KOPT-K1 (cell line): ENCODE data around the gene SERPINA7.

Experiments used
- H3K27ac ChIP-seq: fragments of 200-600 bp; sonication (generic); 2 replicates; pipeline ENCODE4 v1.5.1; 2016; ENCODE audit warnings: antibody characterized with exemption, mild to moderate bottlenecking, low read depth, low read length; ENCODE audit not compliant: poor library complexity, severe bottlenecking
- H3K36me3 ChIP-seq: fragments of 200-600 bp; sonication (generic); 2 replicates; pipeline ENCODE4 v1.5.1; 2017; ENCODE audit warnings: antibody characterized with exemption, mild to moderate bottlenecking, low read length, moderate library complexity; ENCODE audit not compliant: insufficient read depth
- H3K9me3 ChIP-seq: fragments of 200-600 bp; sonication (generic); 2 replicates; pipeline ENCODE4 v1.5.1; 2017; ENCODE audit warnings: antibody characterized with exemption, low read length, mild to moderate bottlenecking; ENCODE audit not compliant: insufficient read depth, poor library complexity, severe bottlenecking

Gene SERPINA7, protein sequence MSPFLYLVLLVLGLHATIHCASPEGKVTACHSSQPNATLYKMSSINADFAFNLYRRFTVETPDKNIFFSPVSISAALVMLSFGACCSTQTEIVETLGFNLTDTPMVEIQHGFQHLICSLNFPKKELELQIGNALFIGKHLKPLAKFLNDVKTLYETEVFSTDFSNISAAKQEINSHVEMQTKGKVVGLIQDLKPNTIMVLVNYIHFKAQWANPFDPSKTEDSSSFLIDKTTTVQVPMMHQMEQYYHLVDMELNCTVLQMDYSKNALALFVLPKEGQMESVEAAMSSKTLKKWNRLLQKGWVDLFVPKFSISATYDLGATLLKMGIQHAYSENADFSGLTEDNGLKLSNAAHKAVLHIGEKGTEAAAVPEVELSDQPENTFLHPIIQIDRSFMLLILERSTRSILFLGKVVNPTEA

DNA sequence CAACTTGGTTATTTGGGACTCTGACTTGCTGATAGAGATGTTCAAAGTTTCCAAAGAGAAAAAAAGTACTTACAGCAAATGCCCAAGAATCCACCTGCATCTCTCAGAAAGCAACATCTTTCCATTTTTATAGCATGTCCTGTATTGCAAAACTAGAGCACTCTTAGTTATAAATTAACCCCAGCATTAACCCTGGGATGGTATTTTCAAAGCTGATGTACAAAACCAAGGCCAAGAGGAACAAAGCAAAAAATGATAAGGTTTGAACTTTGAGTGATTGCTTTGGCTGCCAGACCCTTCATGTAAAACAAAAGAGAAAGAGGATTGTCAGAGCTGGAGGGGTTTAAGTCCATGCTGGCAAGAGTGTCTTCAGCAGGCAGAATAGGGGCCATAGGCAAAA is at the start of gene SERPINA7:
SERPINA7 (minus strand) TSS at position 103 of the 400 bp plus-strand sequence. CDS start 1,669 bp downstream, outside the sequence.
- Histone ChIP-seq H3K27ac (no peak within 1 kb of the TSS), H3K36me3 (no peaks in the 10 kb centered on the region), H3K9me3 (no peaks in the 10 kb centered on the region)

DNA sequence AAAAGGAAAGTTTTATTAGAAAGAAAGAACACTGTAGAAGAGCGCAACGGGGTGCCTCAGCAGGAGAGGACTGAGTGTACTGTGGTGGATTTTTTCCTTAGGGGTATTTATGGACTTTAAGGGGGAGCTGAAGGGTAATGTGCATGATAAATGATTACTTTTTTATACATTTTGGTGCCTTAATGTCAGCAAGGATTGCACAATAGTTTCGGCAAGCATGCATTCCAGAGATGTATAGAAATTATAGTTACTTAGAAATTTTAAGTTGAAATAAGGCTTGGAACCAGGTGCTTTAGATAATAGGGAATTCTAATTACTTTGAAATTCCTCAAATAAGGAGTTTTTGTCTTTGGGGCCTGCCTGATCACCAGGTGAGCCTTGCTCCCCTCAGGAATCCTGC is 30.5 kb upstream of the SERPINA7 start:
- H3K27ac ChIP-seq = no peak overlapping the region
- no peaks in the 10 kb centered on the region for H3K9me3 ChIP-seq
- H3K36me3 ChIP-seq = no peaks in the 10 kb centered on the region

DNA sequence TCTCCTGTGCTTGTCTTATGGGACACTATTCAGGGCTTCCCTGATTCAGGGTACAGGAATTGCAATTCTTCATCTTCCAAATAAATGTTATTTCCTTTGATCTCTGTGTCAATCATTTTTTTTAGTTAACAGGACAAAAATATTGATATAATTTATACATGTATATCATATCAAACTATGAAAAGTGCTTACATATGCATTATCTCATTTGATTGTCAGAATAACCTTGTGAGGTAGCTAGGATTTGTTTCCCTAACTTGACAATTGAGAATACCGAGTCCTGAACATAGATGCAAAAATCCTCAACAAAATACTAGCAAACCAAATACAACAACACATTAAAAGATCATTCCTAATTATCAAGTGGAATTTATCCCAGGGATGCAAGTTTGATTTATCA is 11.5 kb upstream of the SERPINA7 start:
- no peak overlapping the region for H3K27ac ChIP-seq
- no peaks in the 10 kb centered on the region for H3K36me3 ChIP-seq
- no peaks in the 10 kb centered on the region for H3K9me3 ChIP-seq

DNA sequence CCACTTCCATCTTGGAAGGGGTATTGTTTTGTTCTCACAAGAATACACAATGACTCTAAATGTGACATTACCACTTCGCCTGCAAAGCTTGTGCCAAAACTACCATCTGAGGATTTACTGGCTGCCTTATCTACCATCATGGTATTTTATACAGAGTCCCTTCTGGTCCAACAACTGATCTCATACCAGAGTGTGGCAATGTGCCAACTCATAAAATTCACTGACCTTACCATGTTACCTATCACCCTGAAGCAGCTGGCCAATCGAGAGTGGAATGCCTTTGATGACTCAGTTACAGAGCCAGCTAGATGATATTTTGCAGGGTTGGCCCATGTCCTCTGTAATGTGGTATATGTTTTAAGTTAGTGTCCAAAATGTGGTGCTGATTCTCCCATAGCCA is 3.8 kb upstream of the SERPINA7 start:
- H3K9me3 ChIP-seq = no peaks in the 10 kb centered on the region
- no peak overlapping the region for H3K27ac ChIP-seq
- no peaks in the 10 kb centered on the region for H3K36me3 ChIP-seq

DNA sequence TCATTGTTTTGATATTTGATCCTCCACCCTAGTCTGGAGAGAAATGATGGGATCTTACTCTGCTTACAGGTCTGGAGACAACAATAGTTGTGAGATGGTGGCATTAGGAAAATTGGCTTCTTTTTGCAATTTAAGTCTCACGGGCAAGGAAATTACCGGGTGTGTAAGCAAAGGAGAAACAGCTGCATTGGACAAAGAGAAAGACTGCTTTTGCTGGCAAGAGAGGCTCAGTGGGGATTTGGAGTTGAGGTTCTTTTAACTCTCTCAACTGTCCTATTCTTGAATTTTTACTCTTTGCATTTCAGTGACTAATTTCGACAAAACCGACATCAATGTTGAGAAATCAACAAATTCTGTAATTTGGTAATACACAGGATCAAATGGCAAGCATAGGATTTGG is 2.3 kb upstream of the SERPINA7 start:
- Histone ChIP-seq H3K9me3 (no peaks in the 10 kb centered on the region), H3K36me3 (no peaks in the 10 kb centered on the region), H3K27ac (no peak overlapping the region)

DNA sequence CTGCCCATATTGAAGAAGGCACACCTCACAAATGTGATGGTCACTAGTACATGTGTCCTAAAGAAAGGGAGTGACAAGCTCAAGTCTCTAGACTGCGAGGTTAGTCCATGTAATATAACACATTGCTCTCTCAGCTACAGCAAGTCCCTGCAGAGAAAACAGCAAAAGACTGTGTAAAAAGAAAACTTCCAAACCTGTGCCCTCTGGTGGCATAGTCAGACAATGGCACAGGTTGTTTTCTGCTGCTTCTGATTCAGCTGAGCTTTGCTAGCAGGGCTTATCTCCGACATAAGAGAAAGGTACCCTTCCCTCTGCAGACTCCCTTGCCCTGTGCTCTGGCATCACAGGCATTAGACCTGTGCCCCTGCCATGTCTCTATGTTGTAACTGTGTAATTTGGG is 1.4 kb upstream of the SERPINA7 start:
- Histone ChIP-seq H3K36me3 (no peaks in the 10 kb centered on the region), H3K27ac (no peak overlapping the region), H3K9me3 (no peaks in the 10 kb centered on the region)

DNA sequence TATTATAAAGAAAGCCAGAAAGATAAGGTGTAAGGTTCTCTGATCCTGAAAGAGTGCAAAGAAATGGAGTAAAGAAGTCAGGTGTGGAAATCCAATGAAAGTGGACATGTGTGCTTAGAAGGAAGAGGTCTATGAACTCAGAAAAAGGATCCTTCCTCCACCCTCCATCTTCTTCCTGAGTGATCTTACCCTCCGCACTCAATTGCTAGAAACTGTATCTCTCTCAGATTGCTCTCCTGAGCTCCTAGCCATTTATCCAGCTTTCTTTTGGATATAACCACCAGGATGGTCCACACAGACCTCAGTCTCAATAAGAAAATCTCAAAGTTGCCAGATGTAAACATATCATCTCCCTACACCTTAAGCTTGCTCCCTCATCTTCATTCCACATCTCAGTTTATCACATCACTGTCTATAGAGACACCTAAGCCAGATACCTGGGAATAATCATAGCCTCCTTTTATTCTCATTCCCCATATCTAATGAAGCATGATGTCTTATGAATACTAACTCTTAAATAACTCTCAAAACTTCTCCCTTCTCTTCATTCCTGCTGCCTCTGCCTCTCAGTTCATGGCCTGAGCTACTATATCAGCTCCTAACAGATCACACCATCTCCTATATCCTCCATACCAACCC is 573 bp downstream of the SERPINA7 start:
- no peaks in the 10 kb centered on the region for H3K36me3 ChIP-seq
- no peaks in the 10 kb centered on the region for H3K9me3 ChIP-seq
- H3K27ac ChIP-seq = no peak overlapping the region

DNA sequence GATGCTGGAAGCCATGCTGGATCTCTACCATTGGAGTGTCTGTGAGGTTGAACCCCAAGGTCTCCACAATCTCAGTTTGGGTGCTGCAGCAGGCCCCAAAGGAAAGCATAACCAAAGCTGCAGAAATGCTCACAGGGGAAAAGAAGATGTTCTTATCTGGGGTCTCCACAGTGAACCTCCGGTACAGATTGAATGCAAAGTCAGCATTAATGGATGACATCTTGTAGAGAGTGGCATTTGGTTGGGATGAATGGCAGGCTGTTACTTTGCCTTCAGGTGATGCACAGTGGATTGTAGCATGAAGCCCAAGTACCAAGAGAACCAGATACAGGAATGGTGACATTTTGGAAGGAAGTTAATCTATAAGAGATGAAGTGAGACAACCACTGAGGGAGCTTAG is 1.8 kb downstream of the SERPINA7 start:
- no peaks in the 10 kb centered on the region for H3K9me3 ChIP-seq
- H3K27ac ChIP-seq = no peak overlapping the region
- H3K36me3 ChIP-seq = no peaks in the 10 kb centered on the region

DNA sequence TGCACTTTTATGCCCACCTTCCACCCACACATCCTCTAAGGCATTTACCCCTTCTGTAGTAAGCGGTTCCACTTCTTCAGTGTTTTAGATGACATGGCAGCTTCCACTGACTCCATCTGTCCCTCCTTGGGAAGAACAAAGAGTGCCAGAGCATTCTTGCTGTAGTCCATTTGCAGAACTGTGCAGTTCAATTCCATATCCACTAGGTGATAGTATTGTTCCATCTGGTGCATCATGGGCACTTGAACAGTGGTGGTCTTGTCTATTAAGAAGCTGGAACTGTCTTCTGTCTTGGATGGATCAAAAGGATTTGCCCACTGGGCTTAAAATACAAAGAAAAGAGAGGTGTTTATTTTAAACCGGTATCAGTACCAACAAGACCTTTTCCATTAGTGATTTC is 3.5 kb downstream of the SERPINA7 start:
- Histone ChIP-seq H3K9me3 (no peaks in the 10 kb centered on the region), H3K27ac (no peak overlapping the region), H3K36me3 (no peaks in the 10 kb centered on the region)

DNA sequence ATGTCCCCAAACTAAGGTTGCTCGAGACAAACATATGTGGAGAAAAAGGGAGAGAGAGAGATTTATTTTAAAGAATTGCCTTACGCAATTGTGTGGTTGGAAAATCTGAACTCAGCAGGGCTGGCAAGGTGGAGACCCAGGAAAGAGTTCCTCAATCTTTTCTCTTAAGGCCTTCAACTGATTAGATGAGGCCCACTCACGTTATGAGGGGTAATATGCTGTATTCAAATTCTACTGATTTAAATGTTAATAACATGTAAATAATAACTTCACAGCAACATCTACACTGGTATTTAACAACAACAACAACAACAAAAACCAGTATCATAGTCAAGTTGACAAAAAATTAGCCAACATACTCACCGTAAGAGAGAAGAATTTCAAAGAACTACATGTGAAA is 14.6 kb downstream of the SERPINA7 start:
- Histone ChIP-seq H3K9me3 (no peaks in the 10 kb centered on the region), H3K27ac (no peak overlapping the region), H3K36me3 (no peaks in the 10 kb centered on the region)

DNA sequence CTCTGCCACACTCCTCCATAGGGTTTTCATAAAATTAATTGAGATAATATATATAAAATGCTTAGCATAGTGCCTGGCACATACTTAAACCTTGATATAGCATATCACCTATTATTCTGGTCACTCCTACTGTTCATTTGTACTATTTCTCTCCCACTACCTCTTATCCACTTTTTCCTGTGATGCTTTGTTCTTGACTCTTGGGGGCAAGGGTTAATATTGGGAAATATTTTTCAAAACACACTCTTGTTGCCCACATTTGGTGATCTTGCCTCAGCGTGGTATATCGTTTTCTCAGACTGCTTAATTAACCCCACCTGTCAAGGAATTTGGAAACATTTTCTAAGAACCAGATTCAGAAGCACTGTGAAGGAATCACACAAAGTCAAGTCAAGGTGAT is 16.3 kb downstream of the SERPINA7 start:
- H3K36me3 ChIP-seq = no peaks in the 10 kb centered on the region
- H3K27ac ChIP-seq = no peak overlapping the region
- no peaks in the 10 kb centered on the region for H3K9me3 ChIP-seq

DNA sequence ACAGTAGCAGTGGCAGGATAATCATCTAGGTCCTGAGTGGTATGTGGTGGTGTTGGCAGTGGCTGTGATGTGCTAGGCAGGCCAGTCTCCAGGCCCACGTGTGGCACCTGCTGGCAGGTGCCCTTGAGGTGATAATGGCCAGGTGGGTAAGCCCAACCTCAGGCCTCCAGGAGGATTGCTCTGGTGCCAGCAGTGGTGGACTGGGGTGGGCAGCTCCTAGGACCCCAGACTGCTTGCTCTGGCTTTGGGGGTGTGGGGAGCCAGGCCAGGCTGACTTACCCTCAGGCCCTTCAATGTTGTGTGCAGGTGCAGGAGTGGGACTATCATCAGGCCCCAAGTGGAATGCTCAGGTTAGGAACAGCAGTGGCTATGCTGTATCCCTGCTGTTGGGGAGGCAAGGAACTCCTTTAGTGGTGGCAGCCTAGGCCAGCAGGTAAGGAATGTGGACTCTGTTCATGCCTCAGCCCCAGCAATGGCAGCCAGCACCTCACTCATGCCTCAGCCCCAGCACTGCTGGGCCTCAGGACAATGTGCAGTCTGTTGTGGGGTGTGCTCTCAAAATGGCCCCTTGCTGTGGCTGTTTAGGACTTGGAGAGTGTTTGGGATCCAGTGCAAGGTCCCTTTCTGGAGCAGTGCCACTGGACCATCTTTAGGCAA is 24.3 kb downstream of the SERPINA7 start:
- H3K27ac ChIP-seq = no peak overlapping the region
- no peaks in the 10 kb centered on the region for H3K36me3 ChIP-seq
- no peaks in the 10 kb centered on the region for H3K9me3 ChIP-seq

DNA sequence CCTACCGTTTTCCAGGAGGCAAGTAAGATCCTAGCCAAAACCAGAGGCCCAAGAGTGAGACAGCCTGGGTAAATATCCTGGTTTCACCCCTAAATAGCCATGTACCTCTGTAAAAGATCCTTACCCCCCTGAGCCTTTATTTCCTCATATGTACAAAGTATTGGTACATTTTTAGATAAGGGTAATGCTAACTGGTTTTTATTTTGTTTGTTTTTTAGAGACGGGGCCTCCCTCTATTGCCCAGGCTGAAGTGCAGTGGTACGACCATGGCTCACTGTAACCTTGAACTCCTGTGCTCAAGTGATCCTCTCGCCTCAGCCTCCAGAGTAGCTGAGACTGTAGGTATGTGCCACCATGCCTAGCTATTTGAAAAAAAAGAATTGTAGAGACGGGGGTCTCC is 29.4 kb downstream of the SERPINA7 start:
- no peaks in the 10 kb centered on the region for H3K36me3 ChIP-seq
- no peaks in the 10 kb centered on the region for H3K9me3 ChIP-seq
- no peak overlapping the region for H3K27ac ChIP-seq

DNA sequence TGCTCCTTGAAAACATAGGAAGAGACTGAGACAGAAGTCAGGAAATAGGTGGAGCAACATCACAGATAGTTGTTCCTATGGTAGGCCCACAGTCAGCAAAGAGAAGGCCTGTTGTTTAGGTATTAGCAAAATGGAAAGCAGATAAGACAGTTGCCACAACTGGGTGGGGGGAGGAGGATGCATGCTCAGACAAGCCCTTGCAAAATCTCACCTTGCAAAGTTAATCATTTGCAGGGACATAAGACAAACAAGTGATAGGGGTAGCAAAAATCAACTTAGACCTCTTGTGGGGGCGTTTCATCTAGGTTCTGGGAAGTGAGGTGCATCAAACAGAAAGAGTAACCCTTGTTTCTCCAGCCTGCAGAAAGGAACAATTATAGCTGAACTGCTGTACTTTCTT is 30.7 kb downstream of the SERPINA7 start:
- Histone ChIP-seq H3K9me3 (no peaks in the 10 kb centered on the region), H3K27ac (no peak overlapping the region)

DNA sequence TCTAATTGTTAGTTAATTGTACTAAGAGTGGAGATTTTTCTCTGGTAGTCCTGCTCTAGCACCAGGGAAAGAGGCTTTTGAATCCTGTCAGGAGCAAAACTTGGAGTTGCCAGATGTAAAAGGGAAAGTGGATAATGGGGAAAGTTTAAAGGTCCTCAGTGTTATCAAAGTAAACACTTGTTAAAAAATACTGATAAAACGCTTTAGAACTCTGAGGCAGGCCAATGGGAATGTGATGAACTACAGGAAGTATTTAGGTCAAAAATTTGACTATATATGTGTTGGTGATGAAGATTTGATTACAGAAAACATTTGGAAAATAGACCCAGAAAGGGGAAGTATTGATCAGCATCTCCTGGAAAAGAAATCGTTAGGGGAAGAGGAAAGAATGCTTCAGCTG is 32.8 kb downstream of the SERPINA7 start:
- no peaks in the 10 kb centered on the region for H3K9me3 ChIP-seq
- no peaks in the 10 kb centered on the region for H3K36me3 ChIP-seq
- H3K27ac ChIP-seq = no peak overlapping the region

More for the DNA sequence above, 30.7 kb downstream of the SERPINA7 start:
- H3K36me3 ChIP-seq = no peaks in the 10 kb centered on the region
